ENCODE data around the gene ELFN1. TPM values are rescaled to one million over a fixed set of nuclear protein-coding genes. Genes with fewer than 3 reads are reported as not detected.
"Not testable (repeated sequence)": the region's sequence is repeated elsewhere in the genome, so short reads cannot be mapped to it uniquely, and the experiment has no call there.

The ELFN1 gene
- total RNA-seq, 1 donor from 2014 or later: 2.4 TPM

DNA sequence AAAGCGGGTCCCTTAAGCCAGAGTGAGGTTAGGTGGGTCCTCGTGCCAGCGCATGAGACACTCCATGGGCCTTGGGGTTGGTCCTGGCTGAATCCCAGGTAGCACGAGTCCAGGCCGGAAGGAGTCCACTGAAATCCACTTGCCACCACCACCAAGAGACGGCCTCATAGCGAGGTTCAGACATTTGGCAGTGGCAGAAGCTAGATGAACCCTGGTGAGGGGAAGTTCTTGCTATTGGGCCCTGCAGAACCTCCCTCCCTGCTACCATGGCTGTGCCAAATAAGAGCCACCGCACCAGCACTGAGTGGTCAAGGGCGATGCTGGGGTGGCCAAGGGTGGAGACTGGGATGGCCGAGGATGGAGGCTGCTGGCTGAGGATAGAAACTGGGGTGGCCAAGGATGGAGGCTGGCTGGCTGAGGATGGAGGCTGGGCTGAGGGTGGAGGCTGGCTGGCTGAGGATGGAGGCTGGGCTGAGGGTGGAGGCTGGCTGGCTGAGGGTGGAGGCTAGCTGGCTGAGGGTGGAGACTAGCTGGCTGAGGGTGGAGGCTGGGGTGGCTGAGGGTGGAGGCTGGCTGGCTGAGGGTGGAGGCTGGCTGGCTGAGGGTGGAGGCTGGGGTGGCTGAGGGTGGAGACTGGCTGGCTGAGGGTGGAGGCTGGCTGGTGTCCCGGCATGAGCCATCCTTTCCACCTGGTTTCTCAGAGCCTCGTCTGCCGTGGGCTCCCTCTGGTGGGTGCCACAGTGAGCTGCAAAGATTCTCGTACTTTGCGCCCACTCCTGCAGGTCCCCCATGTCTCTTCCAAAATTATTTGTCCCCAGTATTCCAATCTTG is 88.2 kb downstream of the ELFN1 start:
- intact Hi-C loops (cut with DNase I): no loop called here

DNA sequence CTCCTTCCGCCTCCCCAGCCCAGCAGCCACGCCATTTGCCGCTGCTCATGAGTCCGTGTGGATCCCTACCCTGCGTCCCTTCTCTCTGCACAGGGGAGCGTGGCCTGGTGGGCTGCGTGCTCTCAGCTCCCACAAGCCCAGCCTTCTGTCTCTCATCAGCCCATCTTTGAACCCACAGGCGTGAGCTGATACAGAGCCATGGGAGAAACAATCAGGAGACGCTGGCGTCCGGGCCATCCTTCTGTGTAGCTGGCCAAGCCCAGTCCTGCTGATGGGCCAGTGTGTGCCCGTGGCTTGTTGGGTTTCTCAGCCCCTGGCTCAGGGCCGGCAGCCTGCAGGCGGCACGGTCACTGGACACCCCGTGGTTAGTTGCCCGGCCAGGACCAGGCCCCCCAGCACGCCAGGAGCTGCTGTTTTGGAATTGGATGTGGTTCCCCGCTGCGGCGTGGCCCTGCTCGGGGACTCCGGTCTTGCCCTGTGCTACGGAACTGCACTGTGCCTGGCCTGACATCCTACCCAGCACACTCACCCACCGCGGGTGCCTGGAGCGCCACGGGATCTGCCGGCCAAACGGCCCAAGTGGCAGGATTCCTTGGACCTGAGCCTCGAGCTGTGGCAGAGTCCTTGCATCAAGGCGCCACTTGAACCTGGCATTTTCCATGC is 88.9 kb downstream of the ELFN1 start:
- ATAC-seq (no peak), DNase-seq (ENCODE audit: low spot score) (no peak)
- intact Hi-C loops (cut with DNase I): no loop called here

More for the DNA sequence above, 88.2 kb downstream of the ELFN1 start:
- DNase-seq (ENCODE audit: low spot score) (no peak), ATAC-seq (no peak)

DNA sequence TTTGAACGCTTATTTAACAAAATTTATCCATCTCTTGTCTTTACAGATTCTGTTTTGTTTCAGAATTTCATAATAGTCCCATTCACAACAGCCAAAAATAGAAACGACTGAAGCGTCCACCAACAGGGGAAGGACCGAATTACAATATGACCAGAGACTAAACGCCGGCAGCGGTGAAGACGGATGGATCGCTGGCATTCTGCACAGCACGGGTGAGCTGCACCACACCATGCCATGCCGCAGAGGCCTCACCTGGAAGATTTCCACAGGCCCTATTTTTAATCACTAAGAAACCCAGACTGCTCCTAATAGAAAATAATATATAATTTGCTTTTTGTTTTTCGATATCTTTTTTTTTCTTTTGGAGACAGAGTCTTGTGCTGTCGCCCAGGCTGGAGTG is 91.0 kb downstream of the ELFN1 start:
- ATAC-seq (no peak), DNase-seq (ENCODE audit: low spot score) (no peak)
- intact Hi-C loops (cut with DNase I): no loop called here

DNA sequence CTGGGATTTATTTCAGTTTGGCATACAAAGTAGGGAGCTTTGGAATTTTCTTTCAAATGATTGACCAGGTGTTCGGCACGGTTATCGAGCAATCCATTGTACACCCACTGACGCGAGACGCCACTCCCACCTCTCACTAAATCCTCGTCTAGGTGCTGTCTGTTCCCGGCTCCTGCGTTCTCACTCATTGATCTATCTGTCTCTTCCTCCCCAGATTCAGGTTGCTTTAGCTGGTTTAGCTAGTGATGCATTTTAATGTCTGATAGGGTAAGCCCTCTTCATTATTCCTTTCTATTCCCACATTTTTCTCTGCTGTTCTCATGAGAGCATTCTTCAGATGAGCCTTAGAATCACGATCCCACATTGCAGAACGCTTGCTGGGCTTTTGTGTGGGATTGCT is 91.7 kb downstream of the ELFN1 start:
- no peak for ATAC-seq
- intact Hi-C loops (cut with DNase I): no loop called here

DNA sequence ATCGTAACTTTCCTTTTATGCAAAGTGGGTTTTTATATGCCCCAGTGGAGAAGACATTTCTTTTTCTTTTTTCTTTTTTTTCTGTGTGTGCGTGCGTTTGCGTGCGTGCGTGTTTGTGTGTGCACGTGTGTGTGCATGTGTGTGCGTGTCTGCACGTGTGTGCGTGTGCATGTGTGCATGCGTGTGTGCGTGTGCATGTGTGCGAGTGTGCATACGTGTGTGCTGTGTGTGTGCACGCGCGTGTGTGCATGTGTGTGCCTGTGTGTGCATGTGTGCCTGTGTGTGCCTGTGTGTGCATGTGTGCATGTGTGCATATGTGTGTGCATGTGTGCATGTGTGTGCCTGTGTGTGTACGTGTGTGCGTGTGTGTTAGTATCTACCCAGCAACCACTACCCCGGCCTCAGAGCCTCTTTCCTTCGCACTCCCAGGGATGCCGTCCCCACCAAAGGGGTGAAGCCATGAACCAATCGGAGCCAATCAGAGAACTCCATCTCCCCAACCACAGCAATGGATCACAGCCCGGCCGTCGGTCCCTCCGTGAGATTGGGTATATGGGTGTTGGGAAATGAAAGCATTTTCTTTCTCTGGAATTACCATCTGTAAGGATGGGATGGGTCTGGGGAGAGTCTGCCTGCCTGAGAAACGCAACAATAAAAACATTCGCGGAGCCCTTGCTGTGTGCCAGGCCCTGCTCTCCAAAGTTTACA is 92.3 kb downstream of the ELFN1 start:
- DNase-seq (ENCODE audit: low spot score): no peak
- intact Hi-C loops (cut with DNase I): no loop called here

More for the DNA sequence above, 91.7 kb downstream of the ELFN1 start:
- no peak for DNase-seq (ENCODE audit: low spot score)

DNA sequence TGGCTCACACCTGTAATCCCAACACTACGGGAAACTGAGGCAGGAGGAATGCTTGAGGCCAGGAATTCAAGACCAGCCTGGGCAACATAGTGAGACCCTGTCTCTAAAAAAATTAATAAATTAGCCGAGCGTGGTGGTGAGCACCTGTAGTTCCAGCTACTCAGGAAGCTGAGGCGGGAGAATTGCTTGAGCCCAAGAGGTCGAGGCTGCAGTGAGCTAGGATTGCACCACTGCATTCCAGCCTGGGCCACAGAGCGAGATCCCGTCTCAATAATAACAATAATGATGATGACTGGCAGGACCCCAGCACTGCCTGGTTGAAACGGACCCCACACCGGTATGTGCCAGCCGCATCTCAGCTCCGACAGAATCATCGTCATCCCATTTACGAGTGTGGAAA is 93.0 kb downstream of the ELFN1 start:
- no peak for DNase-seq (ENCODE audit: low spot score)
- intact Hi-C loops (cut with DNase I): no loop called here
- no peak for ATAC-seq

More for the DNA sequence above, 92.3 kb downstream of the ELFN1 start:
- ATAC-seq: no peak

DNA sequence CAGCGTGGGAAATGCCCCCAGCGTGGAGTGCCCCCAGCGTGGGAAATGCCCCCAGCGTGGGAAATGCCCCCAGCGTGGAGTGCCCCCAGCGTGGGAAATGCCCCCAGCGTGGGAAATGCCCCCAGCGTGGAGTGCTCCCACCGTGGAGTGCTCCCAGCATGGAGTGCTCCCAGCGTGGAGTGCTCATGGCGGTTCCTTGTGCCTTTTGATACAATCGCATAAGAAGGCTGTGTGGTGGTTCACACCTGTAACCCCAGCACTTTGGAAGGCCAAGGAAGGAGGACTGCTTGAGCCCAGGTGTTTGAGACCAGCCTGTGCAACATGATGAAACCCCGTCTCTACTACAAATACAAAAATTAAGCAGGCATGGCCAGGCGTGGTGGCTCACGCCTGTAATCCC is 93.8 kb downstream of the ELFN1 start:
- DNase-seq (ENCODE audit: low spot score); ATAC-seq; intact Hi-C loops (cut with DNase I): not testable (repeated sequence)

DNA sequence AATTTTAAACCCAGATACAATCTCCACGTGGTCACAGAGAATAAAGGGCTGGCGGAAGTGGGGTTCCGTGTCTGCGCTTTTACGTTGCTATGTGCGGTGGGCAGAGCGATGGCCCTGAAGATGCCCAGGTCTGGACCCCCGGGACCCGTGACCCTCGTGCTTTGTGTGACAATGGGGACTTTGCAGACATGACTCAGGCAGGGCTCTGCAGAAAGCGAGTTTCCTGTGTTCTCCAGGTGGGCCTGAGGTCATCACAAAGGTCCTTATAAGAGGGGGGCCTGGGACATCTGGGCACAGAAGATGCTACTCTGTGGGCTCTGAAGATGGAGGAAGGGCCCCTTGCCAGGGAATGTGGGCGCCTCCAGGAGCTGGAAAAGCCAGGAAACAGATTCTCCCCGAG is 95.3 kb downstream of the ELFN1 start:
- ATAC-seq (no peak), DNase-seq (ENCODE audit: low spot score) (no peak)
- intact Hi-C loops (cut with DNase I): no loop called here

DNA sequence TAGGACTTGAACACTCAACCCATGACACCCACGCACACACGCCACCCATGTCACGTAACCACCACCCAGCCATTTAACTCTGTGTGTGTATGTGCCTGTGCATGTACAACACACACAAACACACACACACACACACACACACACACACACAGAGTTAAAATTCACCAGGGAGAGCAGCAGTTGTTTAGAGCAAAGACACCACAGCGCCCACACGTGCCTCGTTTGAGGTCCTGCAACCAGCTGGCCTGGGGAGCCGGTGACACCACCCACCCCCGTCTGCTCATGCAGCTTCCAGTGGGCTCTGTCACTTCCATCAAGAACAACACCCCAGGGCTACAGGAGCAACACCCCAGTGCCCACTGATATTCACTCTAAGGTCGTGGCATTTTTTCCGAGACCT is 97.4 kb downstream of the ELFN1 start:
- intact Hi-C loops (cut with DNase I): no loop called here
- no peak for DNase-seq (ENCODE audit: low spot score)
- no peak for ATAC-seq

DNA sequence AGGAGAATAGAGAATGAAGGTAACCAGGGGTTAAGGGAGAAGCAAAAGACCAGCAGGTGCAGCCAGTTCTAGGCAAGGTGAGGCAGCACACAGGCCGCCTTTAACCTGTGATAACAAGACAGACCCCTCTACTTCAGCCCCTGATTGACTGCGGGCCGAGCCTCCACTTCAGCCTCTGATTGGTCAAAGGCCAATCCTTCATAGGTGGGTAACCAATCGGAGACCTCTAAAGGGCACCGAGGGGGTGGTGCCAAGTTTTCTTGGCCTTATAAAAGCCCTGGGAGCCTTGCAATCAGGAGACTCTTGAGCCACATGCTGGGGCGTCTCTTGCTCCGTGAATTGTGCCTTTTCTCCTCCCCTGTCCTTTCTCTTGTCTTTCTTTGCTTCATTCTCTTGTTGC is 98.8 kb downstream of the ELFN1 start:
- DNase-seq (ENCODE audit: low spot score): no peak
- intact Hi-C loops (cut with DNase I): no loop called here
- no peak for ATAC-seq

DNA sequence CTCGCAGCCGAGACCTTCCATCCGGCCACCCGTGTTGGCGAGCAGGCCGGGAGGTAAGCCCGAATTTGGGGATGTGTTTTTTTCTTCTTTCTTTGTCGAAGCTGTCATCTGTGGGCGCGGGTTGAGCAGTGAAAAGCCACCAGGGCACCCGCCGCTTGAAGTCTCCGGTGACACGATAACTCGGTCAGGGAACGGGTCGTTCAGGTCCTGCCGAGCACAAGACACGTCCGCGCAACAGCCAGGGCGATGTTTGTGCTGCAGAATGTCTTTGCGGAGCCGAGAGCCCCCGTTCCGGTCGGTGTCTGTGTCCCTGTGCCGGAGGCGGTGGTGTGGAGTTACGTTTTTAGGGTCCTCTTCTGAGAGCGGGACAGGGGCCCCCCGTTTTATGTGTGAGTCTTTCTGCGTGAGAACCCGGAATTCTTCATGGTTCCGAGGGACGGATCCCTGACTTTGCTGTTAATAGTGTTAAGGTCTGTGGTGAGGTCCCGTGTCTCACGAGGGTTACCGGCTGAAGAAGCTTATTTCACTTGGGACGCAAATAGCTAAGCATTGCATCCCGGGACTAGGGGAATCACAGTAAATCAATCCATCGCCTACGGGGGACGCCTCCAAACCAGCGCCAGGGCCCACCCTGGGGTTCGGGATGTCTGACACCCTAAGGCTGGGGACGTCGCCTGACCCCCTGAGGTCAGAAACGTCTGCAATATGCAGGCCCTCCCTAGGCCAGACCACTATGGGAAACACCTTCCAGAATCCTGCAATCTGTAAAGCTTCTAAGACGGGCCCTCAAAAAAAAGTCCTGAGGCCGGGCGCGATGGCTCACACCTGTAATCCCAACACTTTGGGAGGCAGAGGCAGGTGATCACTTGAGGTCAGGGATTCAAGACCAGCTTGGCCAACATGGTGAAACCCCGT is 99.5 kb downstream of the ELFN1 start:
- ATAC-seq: no peak
- intact Hi-C loops (cut with DNase I): no loop called here
- DNase-seq (ENCODE audit: low spot score): no peak

DNA sequence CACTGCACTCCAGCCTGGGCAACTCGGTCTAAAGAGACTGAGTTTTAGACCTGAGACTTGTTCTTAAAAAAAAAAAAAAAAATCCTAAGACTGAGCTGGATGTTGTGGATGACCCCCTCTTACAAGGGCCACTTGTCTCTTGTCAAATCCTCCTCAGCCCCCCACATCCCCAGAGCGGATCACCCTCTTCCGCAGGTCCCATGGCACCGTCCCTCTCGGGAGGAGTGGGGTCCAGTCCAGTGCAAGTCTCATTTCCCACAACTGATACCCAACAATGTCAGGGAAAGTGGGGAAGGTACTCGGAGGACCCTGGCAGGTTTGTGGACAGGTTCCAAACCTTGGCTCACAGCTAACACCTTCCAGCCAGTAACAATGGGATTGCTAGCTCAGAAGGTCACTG is 100.3 kb downstream of the ELFN1 start:
- no peak for ATAC-seq
- intact Hi-C loops (cut with DNase I): no loop called here
- DNase-seq (ENCODE audit: low spot score): no peak

DNA sequence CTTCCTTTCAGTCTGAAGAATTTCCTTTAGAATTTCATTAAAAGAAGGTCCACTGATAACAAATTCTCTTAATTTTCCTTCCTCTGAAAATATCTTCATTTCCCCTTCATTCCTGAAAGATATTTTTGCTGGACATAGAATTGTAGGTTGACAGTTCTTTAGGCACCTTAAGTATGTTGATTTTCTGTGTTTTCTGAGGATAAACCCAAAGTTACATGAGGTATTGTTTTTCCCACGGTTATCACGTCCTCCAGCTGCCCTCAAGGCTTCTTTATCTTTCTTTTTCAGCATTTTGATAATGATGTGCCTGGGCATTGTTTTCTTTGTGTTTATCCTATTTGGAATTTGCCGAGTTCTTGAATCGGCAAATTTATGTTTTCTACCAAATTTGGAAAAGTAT is 105.3 kb downstream of the ELFN1 start:
- ATAC-seq: no peak
- intact Hi-C loops (cut with DNase I): no loop called here
- DNase-seq (ENCODE audit: low spot score): no peak

DNA sequence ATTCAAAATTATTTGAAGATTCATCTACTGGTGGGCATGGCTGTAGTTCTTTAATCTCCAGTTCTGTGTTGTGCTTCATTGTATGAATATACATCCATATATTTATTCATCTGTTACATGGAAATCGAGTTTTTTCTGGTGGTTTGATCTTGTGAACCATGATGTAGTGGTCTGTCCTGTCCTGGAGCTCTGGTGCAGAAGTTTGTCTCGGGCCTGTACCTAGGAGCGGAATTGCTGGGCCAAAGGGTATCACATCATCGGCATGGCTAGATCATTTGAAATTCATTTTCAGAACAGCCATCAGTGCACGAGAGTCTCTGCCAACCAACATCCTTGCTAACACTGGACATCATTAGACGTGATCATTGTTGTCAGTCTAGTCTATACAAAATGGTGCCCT is 107.0 kb downstream of the ELFN1 start:
- intact Hi-C loops (cut with DNase I): no loop called here
- ATAC-seq: no peak
- no peak for DNase-seq (ENCODE audit: low spot score)

DNA sequence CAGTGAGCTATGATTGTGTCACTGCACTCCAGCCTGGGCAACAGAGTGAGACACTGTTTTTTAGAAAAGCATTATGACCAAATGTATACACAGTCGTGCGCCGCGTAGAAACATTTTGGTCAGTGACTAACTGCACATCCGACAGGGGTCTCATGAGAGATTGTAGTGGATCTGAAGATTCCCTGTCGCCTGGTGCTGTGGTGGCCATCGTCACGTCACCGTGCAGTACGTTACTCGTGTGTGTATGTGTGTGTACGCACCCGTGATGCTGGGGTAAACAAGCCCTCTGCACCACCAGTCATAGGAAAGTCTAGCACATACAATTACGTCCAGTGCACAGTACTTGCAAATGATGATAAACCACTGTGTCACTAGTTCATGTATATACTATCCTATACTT is 109.4 kb downstream of the ELFN1 start:
- intact Hi-C loops (cut with DNase I): no loop called here
- ATAC-seq (no peak), DNase-seq (ENCODE audit: low spot score) (no peak)

DNA sequence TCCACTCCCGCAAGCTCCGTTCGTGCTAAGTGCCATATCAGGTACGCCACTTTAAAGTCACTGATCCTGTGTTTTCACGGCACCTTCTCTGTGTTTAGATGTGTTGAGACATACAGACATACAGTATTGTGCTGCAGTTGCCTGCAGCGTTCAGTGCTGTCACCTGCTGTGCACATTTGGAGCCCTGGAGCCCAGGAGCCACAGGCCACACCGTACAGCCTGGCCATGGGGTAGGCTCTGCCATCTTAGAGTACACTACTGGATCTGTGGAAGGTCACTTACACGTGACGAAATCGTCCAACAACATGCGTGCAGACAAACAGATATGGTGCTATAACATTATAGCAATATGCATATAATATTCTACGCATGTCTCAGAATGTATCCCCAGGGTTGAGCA is 111.3 kb downstream of the ELFN1 start:
- intact Hi-C loops (cut with DNase I): no loop called here
- ATAC-seq (no peak), DNase-seq (ENCODE audit: low spot score) (no peak)

DNA sequence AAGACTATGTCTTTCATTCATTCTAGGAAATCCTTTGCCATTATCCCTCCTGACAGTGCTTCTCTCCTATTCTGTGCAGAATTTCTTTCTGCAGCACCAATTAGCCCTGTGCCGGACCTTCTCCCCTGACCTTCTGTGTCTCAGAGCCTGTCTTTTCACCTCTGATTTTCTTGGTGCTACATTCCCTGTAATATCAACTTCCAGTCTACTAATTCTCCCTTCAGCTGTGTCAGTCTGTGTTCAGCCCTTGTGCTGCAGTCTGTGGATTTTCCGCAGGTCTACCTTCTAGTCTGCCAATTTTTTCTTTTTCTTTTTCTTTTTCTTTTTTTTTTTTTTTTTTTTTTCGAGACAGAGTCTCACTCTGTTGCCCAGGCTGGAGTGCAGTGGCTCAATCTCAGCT is 115.8 kb downstream of the ELFN1 start:
- DNase-seq (ENCODE audit: low spot score) (no peak), ATAC-seq (no peak)
- intact Hi-C loops (cut with DNase I): no loop called here

DNA sequence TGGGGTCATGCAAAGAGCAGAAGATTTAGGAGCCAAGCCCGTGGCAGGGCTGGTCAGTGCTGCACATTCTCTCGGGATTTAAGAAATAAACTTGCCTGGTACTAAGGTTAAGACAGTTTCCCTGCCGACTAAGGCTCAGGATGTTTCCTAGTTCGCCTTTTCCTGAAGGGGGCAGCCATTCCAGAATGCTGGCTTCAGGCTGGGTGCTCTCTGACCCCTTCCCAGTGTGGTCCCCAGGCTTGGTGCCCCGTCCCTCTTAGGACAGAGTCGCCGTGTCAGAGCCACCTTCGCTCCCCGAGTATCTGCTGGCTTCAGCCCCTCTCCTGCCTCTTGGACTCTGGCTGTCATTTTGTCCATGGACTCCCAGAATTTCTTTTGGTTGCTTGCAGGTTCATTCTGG is 117.2 kb downstream of the ELFN1 start:
- ATAC-seq: no peak
- no peak for DNase-seq (ENCODE audit: low spot score)
- intact Hi-C loops (cut with DNase I): no loop called here

DNA sequence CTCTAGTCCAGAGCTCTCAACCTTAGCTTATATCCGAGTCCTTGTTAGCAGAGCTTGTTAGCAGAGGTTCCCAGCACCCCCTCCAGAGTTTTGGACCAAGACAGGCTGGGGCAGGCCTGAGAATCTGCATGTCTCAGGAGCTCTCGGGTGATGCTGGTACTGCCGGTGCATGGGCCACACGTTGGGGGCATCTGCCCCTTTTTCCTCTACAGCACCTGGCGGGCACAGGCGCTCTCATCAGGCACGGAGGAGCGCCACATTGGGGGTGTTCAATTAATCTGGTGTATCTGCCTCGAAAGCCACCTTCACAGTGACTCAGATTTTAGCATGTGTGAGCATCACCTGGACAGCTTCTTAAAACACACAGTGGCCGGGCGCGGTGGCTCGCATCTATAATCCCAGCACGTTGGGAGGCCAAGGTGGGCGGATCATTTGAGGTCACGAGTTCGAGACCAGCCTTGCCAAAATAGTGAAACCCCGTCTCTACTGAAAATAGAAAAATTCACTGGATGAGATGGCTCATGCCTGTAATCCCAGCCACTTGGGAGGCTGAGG is 117.7 kb downstream of the ELFN1 start:
- DNase-seq (ENCODE audit: low spot score) (no peak), ATAC-seq (no peak)
- intact Hi-C loops (cut with DNase I): no loop called here

Measured in sciatic nerve (tissue), 2 donors.